Endodermal cell (in vitro differentiated cells): ENCODE measurements around the gene NKX6-2. TPM values are rescaled to one million over a fixed set of nuclear protein-coding genes. Genes with fewer than 3 reads are reported as not detected.

ENCODE experiments used
- DNase-seq: peaks from one replicate; pipeline ENCODE4 v3.0.0-alpha.2; 2017
- H3K27ac ChIP-seq: 2 replicates; pipeline ENCODE4 v1.5.1; 2013; ENCODE audit warnings: mild to moderate bottlenecking, low read depth, low read length, moderate library complexity
- H3K27me3 ChIP-seq: 2 replicates; pipeline ENCODE4 v1.6.1; 2013; ENCODE audit warnings: mild to moderate bottlenecking, low read length, moderate library complexity; ENCODE audit not compliant: insufficient read depth, control insufficient read depth, poor library complexity, severe bottlenecking
- H3K36me3 ChIP-seq: 2 replicates; pipeline ENCODE4 v1.7.0; 2013; ENCODE audit warnings: mild to moderate bottlenecking, low read length, moderate library complexity; ENCODE audit not compliant: control insufficient read depth, insufficient read depth
- H3K4me1 ChIP-seq: one replicate; pipeline ENCODE4 v1.7.0; 2013; ENCODE audit warnings: low read length; ENCODE audit not compliant: control insufficient read depth, insufficient read depth
- H3K4me3 ChIP-seq: 2 replicates; pipeline ENCODE4 v1.5.1; 2013; ENCODE audit warnings: mild to moderate bottlenecking, low read length, moderate library complexity
- H3K9ac ChIP-seq: 2 replicates; pipeline ENCODE4 v1.6.1; 2013; ENCODE audit warnings: mild to moderate bottlenecking, low read length, moderate library complexity; ENCODE audit not compliant: poor library complexity, severe bottlenecking; ENCODE audit errors: extremely low read depth
- H3K9me3 ChIP-seq: 2 replicates; pipeline ENCODE4 v1.6.1; 2013; ENCODE audit warnings: mild to moderate bottlenecking, low read length, moderate library complexity; ENCODE audit not compliant: control insufficient read depth
- H3K27ac Mint-ChIP-seq: 2 replicates; pipeline ENCODE4 v1.8.0; 2020; ENCODE audit warnings: mixed read lengths
- H3K27me3 Mint-ChIP-seq: 2 replicates; pipeline ENCODE4 v1.8.0; 2021; ENCODE audit warnings: mild to moderate bottlenecking, mixed read lengths; ENCODE audit not compliant: insufficient read depth
- H3K36me3 Mint-ChIP-seq: 2 replicates; pipeline ENCODE4 v1.8.0; 2020; ENCODE audit warnings: low read depth, mixed read lengths
- H3K4me1 Mint-ChIP-seq: 2 replicates; pipeline ENCODE4 v1.8.0; 2020; ENCODE audit warnings: mixed read lengths
- H3K4me3 Mint-ChIP-seq: 2 replicates; pipeline ENCODE4 v1.8.0; 2020; ENCODE audit warnings: mild to moderate bottlenecking, moderate library complexity, mixed read lengths
- H3K9me3 Mint-ChIP-seq: 2 replicates; pipeline ENCODE4 v1.8.0; 2020; ENCODE audit warnings: mild to moderate bottlenecking, mixed read lengths
- WGBS, 2 experiments: methylation state at CpG; one replicate each; pipeline versions ENCODE4 v1.1.5 to v1.1.7; 2013; ENCODE audit warnings: missing lambda C conversion rate in 2 of 2, mixed read lengths in 1 of 2; ENCODE audit not compliant: insufficient coverage in 1 of 2, insufficient read length in 1 of 2; 5-methylcytosine and 5-hydroxymethylcytosine counted together
- total RNA-seq, 2 donors: library from RNA; stranded (reverse); fragmentation: NEBNext Ultra II Directional in 1 of 2; extraction: Animal tissue kit (Norgen Biotek cat#: 25700) in 1 of 2; gene quantifications; 2 replicates in 1 of 2; 3 replicates in 1 of 2; pipeline ENCODE4 v1.2.1, GENCODE V29; 2021
- TF ChIP-seq, protein P1 (sequence below): fragments of 200-600 bp; sonication (generic); conservative IDR thresholded peaks from 2 replicates; pipeline ENCODE4 v1.5.0; 2021; ENCODE audit warnings: antibody characterized with exemption, mild to moderate bottlenecking

NKX6-2 gene
- total RNA-seq, 2 donors from 2014 or later, result 0.31 TPM; not detected in 1

- Histone ChIP-seq H3K4me3 (no peak overlapping the region), H3K27me3 (no peaks in the 10 kb centered on the region), H3K9me3 (peaks cover 13% of the 10 kb centered on the region), H3K4me1 (no peaks in the 10 kb centered on the region), H3K27ac (no peak overlapping the region), H3K9ac (no peak overlapping the region), H3K36me3 (no peaks in the 10 kb centered on the region)
- no peaks in the 10 kb centered on the region for H3K4me1 Mint-ChIP-seq
- DNase-seq, result no peak
- H3K27me3 Mint-ChIP-seq, result no peaks in the 10 kb centered on the region
- peaks cover 24% of the 10 kb centered on the region for H3K9me3 Mint-ChIP-seq
- TF ChIP-seq, protein P1, sequence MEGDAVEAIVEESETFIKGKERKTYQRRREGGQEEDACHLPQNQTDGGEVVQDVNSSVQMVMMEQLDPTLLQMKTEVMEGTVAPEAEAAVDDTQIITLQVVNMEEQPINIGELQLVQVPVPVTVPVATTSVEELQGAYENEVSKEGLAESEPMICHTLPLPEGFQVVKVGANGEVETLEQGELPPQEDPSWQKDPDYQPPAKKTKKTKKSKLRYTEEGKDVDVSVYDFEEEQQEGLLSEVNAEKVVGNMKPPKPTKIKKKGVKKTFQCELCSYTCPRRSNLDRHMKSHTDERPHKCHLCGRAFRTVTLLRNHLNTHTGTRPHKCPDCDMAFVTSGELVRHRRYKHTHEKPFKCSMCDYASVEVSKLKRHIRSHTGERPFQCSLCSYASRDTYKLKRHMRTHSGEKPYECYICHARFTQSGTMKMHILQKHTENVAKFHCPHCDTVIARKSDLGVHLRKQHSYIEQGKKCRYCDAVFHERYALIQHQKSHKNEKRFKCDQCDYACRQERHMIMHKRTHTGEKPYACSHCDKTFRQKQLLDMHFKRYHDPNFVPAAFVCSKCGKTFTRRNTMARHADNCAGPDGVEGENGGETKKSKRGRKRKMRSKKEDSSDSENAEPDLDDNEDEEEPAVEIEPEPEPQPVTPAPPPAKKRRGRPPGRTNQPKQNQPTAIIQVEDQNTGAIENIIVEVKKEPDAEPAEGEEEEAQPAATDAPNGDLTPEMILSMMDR, result no peak
- no peak overlapping the region for H3K4me3 Mint-ChIP-seq
- 99 to 100% methylated on average over 3 to 6 of the region's 6 CpGs for WGBS, 2 experiments
- no peak overlapping the region for H3K27ac Mint-ChIP-seq
- H3K36me3 Mint-ChIP-seq, result peaks cover 37% of the 10 kb centered on the region
Observed at GRCh38 chr10:132762267-132762666, 23.7 kb downstream of the NKX6-2 start.

DNA sequence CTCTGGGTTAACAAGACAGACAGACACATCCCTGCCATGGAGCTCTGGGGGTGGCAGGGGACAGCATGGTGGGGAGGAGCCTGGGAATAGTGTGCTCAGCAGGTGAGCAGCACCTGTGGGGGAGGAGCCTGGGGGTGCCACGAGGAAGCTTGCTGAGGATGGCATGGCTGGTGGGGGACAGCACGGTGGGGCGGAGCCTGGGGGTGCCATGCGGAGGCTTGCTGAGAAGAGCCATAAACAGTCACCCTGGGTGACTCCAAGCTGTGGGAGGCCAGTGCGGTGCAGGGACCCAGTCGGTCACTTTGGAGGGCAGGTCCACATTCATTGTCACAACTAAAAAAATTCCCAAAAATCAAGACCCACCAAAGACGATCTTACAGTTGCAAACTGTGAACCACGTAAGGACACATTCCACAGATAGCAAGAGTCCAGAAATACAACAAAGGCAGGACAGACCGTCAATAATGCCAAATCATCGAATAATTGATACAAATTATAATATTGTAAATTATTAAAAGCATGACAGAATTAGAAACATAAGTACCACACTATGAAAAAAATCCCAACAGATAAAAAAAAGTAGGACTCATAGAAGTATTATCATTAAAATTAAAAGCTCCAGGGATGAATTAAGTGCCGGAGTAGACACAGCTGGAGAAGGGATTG, 24.4 kb downstream of the NKX6-2 start:
- Histone ChIP-seq H3K9ac (no peak overlapping the region), H3K27me3 (no peaks in the 10 kb centered on the region), H3K4me1 (no peaks in the 10 kb centered on the region), H3K27ac (no peak overlapping the region), H3K9me3 (peaks cover 13% of the 10 kb centered on the region), H3K4me3 (no peak overlapping the region), H3K36me3 (no peaks in the 10 kb centered on the region)
- peaks cover 28% of the 10 kb centered on the region for H3K9me3 Mint-ChIP-seq
- H3K4me3 Mint-ChIP-seq, result no peak overlapping the region
- peaks cover 41% of the 10 kb centered on the region for H3K36me3 Mint-ChIP-seq
- TF ChIP-seq, protein P1, result no peak
- H3K27me3 Mint-ChIP-seq, result no peaks in the 10 kb centered on the region
- no peak overlapping the region for H3K27ac Mint-ChIP-seq
- DNase-seq, result no peak
- no peaks in the 10 kb centered on the region for H3K4me1 Mint-ChIP-seq
- WGBS, 2 experiments, result 96 to 100% methylated on average over 1 to 9 of the region's 11 CpGs

DNA sequence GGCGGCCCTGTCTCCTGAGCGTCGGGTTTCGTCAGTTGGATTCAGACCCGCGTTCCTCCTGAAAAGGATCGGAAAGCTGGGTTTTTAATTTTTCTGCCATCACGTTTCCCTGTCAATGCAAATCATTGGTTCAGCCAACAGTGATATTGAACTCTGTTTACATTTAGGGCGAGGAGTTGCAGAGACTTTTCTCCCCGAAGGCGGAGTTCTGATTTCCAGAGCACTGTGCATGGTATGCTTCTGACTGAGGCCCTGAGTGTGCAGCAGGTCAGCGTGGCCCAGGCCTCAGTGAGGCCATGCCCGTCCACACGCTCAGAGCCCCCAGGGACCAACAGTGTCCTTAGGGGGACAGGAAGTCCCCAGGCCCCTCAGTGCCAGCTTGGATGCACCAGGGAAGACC, 27.1 kb downstream of the NKX6-2 start:
- no peaks in the 10 kb centered on the region for H3K4me1 ChIP-seq
- no peaks in the 10 kb centered on the region for H3K36me3 ChIP-seq
- H3K27me3 ChIP-seq, result no peaks in the 10 kb centered on the region
- H3K4me3 Mint-ChIP-seq, result no peak overlapping the region
- H3K27ac Mint-ChIP-seq, result no peak overlapping the region
- DNase-seq, result no peak
- no peak overlapping the region for H3K27ac ChIP-seq
- no peak overlapping the region for H3K9ac ChIP-seq
- peaks cover 43% of the 10 kb centered on the region for H3K9me3 Mint-ChIP-seq
- peaks cover 21% of the 10 kb centered on the region for H3K9me3 ChIP-seq
- no peaks in the 10 kb centered on the region for H3K4me1 Mint-ChIP-seq
- TF ChIP-seq, protein P1, result no peak
- WGBS, 2 experiments, result 92 to 93% methylated on average over 12 to 14 of the region's 14 CpGs
- H3K27me3 Mint-ChIP-seq, result no peaks in the 10 kb centered on the region
- H3K36me3 Mint-ChIP-seq, result peaks cover 61% of the 10 kb centered on the region
- H3K4me3 ChIP-seq, result no peak overlapping the region
